KOPT-K1 (cell line): ENCODE data around the gene DPEP3.
"Not testable (repeated sequence)": the region's sequence is repeated elsewhere in the genome, so short reads cannot be mapped to it uniquely, and the experiment has no call there.

Source experiments
- H3K27ac ChIP-seq: fragments of 200-600 bp; sonication (generic); 2 replicates; pipeline ENCODE4 v1.5.1; 2016; ENCODE audit warnings: antibody characterized with exemption, mild to moderate bottlenecking, low read depth, low read length; ENCODE audit not compliant: poor library complexity, severe bottlenecking
- H3K36me3 ChIP-seq: fragments of 200-600 bp; sonication (generic); 2 replicates; pipeline ENCODE4 v1.5.1; 2017; ENCODE audit warnings: antibody characterized with exemption, mild to moderate bottlenecking, low read length, moderate library complexity; ENCODE audit not compliant: insufficient read depth
- H3K9me3 ChIP-seq: fragments of 200-600 bp; sonication (generic); 2 replicates; pipeline ENCODE4 v1.5.1; 2017; ENCODE audit warnings: antibody characterized with exemption, low read length, mild to moderate bottlenecking; ENCODE audit not compliant: insufficient read depth, poor library complexity, severe bottlenecking

The DPEP3 gene

GRCh38 chr16:67979955-67980678 is at the start of gene DPEP3:
DPEP3 (minus strand) TSS chr16:67980499; CDS start chr16:67980380, 119 bp downstream.
- Histone ChIP-seq H3K36me3 (no peaks in the 10 kb centered on the region), H3K9me3 (no peaks in the 10 kb centered on the region), H3K27ac (no peak within 1 kb of the TSS)

GRCh38 chr16:68028996-68029395 is 48.7 kb upstream of the DPEP3 start:
- Histone ChIP-seq H3K9me3 (no peaks in the 10 kb centered on the region), H3K36me3 (peaks cover 45% of the 10 kb centered on the region; the same call in 1 of the 2 replicates), H3K27ac (no peak overlapping the region)

GRCh38 chr16:68022728-68023537 is 42.6 kb upstream of the DPEP3 start, which contains the start of the genes DDX28 and DUS2:
DDX28 (minus strand) TSS chr16:68023232; CDS start chr16:68023202, 30 bp downstream.
DUS2 (plus strand) TSS chr16:68023284; CDS start chr16:68038024, 14,740 bp downstream.
- H3K27ac ChIP-seq = peak within 1 kb of the TSS; percentile 72
- peaks cover 42% of the 10 kb centered on the region for H3K36me3 ChIP-seq
- H3K9me3 ChIP-seq = no peaks in the 10 kb centered on the region

- peak overlapping the region; percentile 72 for H3K27ac ChIP-seq
- H3K36me3 ChIP-seq = peaks cover 35% of the 10 kb centered on the region
- no peaks in the 10 kb centered on the region for H3K9me3 ChIP-seq
Observed at GRCh38 chr16:68022278-68022727, 42.0 kb upstream of the DPEP3 start.

DNA sequence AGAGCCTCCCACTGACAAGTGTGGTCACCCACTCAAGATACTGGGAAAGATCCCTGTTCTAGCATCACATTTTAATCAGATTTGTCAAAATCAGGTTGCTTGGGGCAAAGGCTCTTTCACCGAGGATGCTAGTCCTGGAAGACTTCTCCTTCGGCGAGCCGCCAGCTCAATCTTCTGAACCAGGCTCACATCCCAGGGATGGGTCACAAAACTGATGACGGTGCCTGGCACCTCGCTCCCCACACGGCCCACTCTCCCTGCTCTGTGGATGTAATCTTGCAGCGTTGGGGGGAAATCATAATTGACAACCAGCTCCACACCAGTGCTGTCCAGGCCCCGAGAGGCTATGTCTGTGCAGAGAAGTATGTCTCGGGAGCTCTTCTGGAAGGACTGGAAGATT is 41.2 kb upstream of the DPEP3 start:
- H3K9me3 ChIP-seq = no peaks in the 10 kb centered on the region
- no peak overlapping the region for H3K27ac ChIP-seq
- peaks cover 27% of the 10 kb centered on the region for H3K36me3 ChIP-seq

DNA sequence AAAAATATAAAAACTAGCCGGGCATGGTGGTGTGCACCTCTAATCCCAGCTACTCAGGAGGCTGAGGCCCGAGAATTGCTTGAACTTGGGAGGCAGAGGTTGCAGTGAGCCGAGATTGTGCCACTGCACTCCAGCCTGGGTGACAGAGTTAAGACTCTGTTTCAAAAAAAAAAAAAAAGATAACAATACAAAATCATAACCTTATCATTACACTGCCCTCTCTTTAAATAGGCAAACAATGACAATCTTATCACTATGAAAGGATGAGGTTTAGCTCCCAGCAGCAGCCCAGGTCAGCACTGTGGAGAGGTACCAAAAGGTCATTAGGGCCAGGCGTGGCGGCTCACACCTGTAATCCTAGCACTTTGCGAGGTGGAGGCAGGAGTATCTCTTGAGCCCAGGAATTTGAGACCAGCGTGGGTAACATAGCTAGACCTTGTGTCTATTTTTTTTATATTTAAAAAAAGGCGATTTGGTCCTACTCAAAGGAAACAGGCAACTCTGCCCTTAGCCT is 38.9 kb upstream of the DPEP3 start:
- Histone ChIP-seq H3K36me3 (peaks cover 18% of the 10 kb centered on the region), H3K9me3 (no peaks in the 10 kb centered on the region), H3K27ac (no peak overlapping the region)

GRCh38 chr16:68015681-68016080 is 35.4 kb upstream of the DPEP3 start, which contains the start of gene DPEP2NB:
DPEP2NB (minus strand) TSS chr16:68015911; CDS start chr16:68015770, 141 bp downstream.
- peaks cover 4% of the 10 kb centered on the region; the same call in 1 of the 2 replicates for H3K36me3 ChIP-seq
- no peaks in the 10 kb centered on the region for H3K9me3 ChIP-seq
- H3K27ac ChIP-seq = no peak within 1 kb of the TSS

GRCh38 chr16:68013440-68013839 is 33.1 kb upstream of the DPEP3 start:
- H3K27ac ChIP-seq = no peak overlapping the region

GRCh38 chr16:68009872-68010271 is 29.6 kb upstream of the DPEP3 start:
- H3K27ac ChIP-seq, H3K9me3 ChIP-seq, H3K36me3 ChIP-seq: not testable (repeated sequence)

More at GRCh38 chr16:68013440-68013839, 33.1 kb upstream of the DPEP3 start:
- no peaks in the 10 kb centered on the region for H3K36me3 ChIP-seq
- H3K9me3 ChIP-seq = no peaks in the 10 kb centered on the region

DNA sequence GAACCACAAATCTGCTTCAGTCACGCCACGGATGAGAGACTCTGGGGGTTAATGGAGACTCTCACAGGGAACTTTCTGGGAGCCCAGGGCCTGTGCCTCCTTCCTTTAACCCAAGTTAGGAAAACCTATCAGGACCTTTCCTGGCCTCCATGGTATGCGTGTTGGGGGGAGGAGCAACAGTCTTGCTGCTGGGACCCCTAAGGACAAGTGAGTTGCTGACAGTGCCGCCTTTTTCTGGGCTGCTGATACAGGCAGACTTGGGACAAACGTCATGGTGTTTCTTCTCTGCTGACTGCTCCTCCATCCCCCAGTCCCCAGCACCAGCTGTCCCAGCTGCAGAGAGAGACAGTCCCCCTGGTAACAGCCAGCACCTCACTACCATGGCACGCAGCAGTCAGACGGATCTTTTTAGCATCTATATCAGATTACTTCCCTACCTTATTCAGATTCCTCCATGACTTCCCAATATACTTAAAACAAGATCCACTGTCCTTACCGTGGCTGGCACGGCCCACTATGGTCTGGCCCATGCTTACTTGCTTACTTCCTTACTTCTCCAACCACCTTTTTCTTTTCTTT is 28.9 kb upstream of the DPEP3 start:
- no peaks in the 10 kb centered on the region for H3K9me3 ChIP-seq
- no peak overlapping the region for H3K27ac ChIP-seq
- H3K36me3 ChIP-seq = no peaks in the 10 kb centered on the region

- Histone ChIP-seq H3K27ac (no peak overlapping the region), H3K9me3 (no peaks in the 10 kb centered on the region), H3K36me3 (no peaks in the 10 kb centered on the region)
Observed at GRCh38 chr16:68005786-68006286, 25.5 kb upstream of the DPEP3 start.

- no peak overlapping the region for H3K27ac ChIP-seq
- H3K9me3 ChIP-seq = no peaks in the 10 kb centered on the region
- no peaks in the 10 kb centered on the region for H3K36me3 ChIP-seq
Observed at GRCh38 chr16:68005211-68005610, 24.9 kb upstream of the DPEP3 start.

- Histone ChIP-seq H3K9me3 (peaks cover 3% of the 10 kb centered on the region), H3K36me3 (no peaks in the 10 kb centered on the region), H3K27ac (no peak overlapping the region)
Observed at GRCh38 chr16:68003031-68003430, 22.7 kb upstream of the DPEP3 start.

DNA sequence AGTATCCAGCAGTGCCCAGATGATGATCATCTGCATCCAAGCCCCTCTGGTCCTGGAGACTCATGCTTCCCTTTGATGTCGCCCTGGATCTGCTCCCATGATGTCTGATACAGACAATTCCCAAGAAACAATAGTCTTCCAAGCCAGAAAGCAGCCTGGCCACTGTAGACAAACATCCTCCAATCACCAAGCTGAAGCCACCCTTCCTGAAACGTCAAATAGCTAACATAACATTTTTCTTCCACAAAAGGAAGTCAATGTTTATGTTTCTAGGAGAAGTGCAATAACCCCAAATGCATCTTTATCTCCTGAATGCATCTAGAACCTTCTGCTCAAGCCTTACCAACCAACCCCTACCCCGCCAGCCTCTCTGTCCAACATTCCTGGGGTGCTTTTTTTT is 20.2 kb upstream of the DPEP3 start:
- Histone ChIP-seq H3K9me3 (peaks cover 3% of the 10 kb centered on the region), H3K27ac (no peak overlapping the region), H3K36me3 (no peaks in the 10 kb centered on the region)
